Esophagus squamous epithelium (tissue), 5 donors: ENCODE measurements around the gene ZNF749. TPM values are rescaled to one million over a fixed set of nuclear protein-coding genes. Genes with fewer than 3 reads are reported as not detected.

ENCODE experiments used
- DNase-seq: peaks from one replicate; lab custom pipeline; 2025; lab: John Stamatoyannopoulos, UW
- H3K27ac ChIP-seq, 4 donors: fragments of 200-600 bp; sonication (generic); one replicate each; pipeline ENCODE4 v1.5.1; 2016 to 2019; ENCODE audit warnings: mild to moderate bottlenecking in 1 of 4
- H3K27me3 ChIP-seq, 4 donors: fragments of 200-600 bp; sonication (generic); 1 replicate in 3 of 4; 2 replicates in 1 of 4; pipeline versions ENCODE4 v1.5.1 to v1.6.0; 2017 to 2021; ENCODE audit warnings: antibody characterized with exemption in 1 of 4
- H3K36me3 ChIP-seq, 3 donors: fragments of 200-600 bp; sonication (generic); one replicate each; pipeline ENCODE4 v1.5.1; 2016 to 2019
- H3K4me1 ChIP-seq, 3 donors: fragments of 200-600 bp; sonication (generic); one replicate each; pipeline ENCODE4 v1.5.1; 2017 to 2019
- H3K4me3 ChIP-seq, 4 donors: fragments of 200-600 bp; sonication (generic); 1 replicate in 3 of 4; 2 replicates in 1 of 4; pipeline ENCODE4 v1.5.1; 2016 to 2019; ENCODE audit warnings: mild to moderate bottlenecking in 2 of 4, moderate library complexity in 1 of 4
- H3K9me3 ChIP-seq, 3 donors: fragments of 200-600 bp; sonication (generic); one replicate each; pipeline ENCODE4 v1.5.1; 2016 to 2019
- CTCF ChIP-seq, 6 experiments: fragments of 450-650 bp in 4 of 6; fragments of 200-600 bp in 2 of 6; sonication (generic) in 2 of 6; IDR thresholded peaks; one replicate each; pipeline ENCODE4 v1.5.1; 2016 to 2019; ENCODE audit warnings: antibody characterized with exemption in 6 of 6, mild to moderate bottlenecking in 4 of 6, moderate library complexity in 4 of 6
- POLR2A ChIP-seq, 4 donors: fragments of 450-650 bp; IDR thresholded peaks; one replicate each; pipeline ENCODE4 v1.6.1; 2017; ENCODE audit warnings: antibody characterized with exemption in 4 of 4, mild to moderate bottlenecking in 4 of 4, moderate library complexity in 3 of 4
- WGBS, 2 donors: methylation state at CpG; one replicate each; pipeline ENCODE4 v1.1.5; 2018; 5-methylcytosine and 5-hydroxymethylcytosine counted together
- intact Hi-C: fragments of 100-400 bp; cut with DNase I; formaldehyde crosslinking; loops from one replicate; pipeline ENCODE4 v1.15.0; 2022
- total RNA-seq, 4 donors: library from RNA; depleted of rRNA; stranded (reverse); fragments of >200 nt; gene quantifications; one replicate each; pipeline ENCODE4 v1.1.0, GENCODE V29; 2016
- donor health status: DM: yes; HTN: yes; CAD: no.

The ZNF749 gene
- total RNA-seq, result 10 to 100 TPM in 1 of 4 donors, 1 to 10 TPM in 3; 6.9 to 11.1 (median 8.4) TPM

GRCh38 chr19:57435062-57435978, at the start of gene ZNF749:
Gene ZNF749 (plus strand): TSS chr19:57435325. CDS start chr19:57435579, 254 bp downstream.
- H3K27me3 ChIP-seq, result no peaks in the 10 kb centered on the region
- TF ChIP-seq POLR2A (IDR thresholded peaks at IDR 0.05) (no peak), CTCF (IDR thresholded peaks at IDR 0.05) (no peak)
- WGBS, 2 donors, result 0 to 1% methylated on average over 12 to 21 of the region's 61 CpGs
- peaks cover 5 to 27% (median 16%) of the 10 kb centered on the region in 3 donors for H3K4me1 ChIP-seq
- H3K36me3 ChIP-seq, result peaks cover 3 to 26% (median 6%) of the 10 kb centered on the region in 3 donors
- peak within 1 kb of the TSS; percentile 61 to 88 (median 83) for H3K27ac ChIP-seq
- peak; percentile 97 for DNase-seq
- intact Hi-C loops, result no loop called here
- peaks cover 0 to 22% (median 0%) of the 10 kb centered on the region in 3 donors for H3K9me3 ChIP-seq
- peak within 1 kb of the TSS; percentile 69 to 89 (median 76) for H3K4me3 ChIP-seq

- intact Hi-C loops, result no loop called here
- Histone ChIP-seq H3K9me3 (peaks cover 0 to 5% (median 0%) of the 10 kb centered on the region in 3 donors), H3K4me3 (peak overlapping the region; percentile 63 to 84 (median 80)), H3K4me1 (peaks cover 10 to 24% (median 11%) of the 10 kb centered on the region in 3 donors), H3K27ac (peak overlapping the region; percentile 80 to 92 (median 90)), H3K27me3 (no peaks in the 10 kb centered on the region), H3K36me3 (peaks cover 0 to 15% (median 4%) of the 10 kb centered on the region in 3 donors)
- WGBS, 2 donors, result 56 to 58% methylated on average over 11 of the region's 11 CpGs
- no peak for DNase-seq
- TF ChIP-seq POLR2A (IDR thresholded peaks at IDR 0.05), result no peak
- TF ChIP-seq CTCF (IDR thresholded peaks at IDR 0.05), result no peak
Observed at GRCh38 chr19:57389194-57389729, 45.9 kb upstream of the ZNF749 start.

- Histone ChIP-seq H3K9me3 (peaks cover 0 to 10% (median 0%) of the 10 kb centered on the region in 3 donors), H3K4me1 (peaks cover 10 to 24% (median 11%) of the 10 kb centered on the region in 3 donors), H3K27me3 (no peaks in the 10 kb centered on the region), H3K4me3 (peak within 1 kb of the TSS; percentile 63 to 84 (median 80)), H3K36me3 (peaks cover 0 to 22% (median 4%) of the 10 kb centered on the region in 3 donors), H3K27ac (peak within 1 kb of the TSS; percentile 80 to 92 (median 90))
- intact Hi-C loops, result no loop called here
- TF ChIP-seq POLR2A (IDR thresholded peaks at IDR 0.05), result peak in 3 of 4 donors; percentile 34 to 60 (median 35)
- TF ChIP-seq CTCF (IDR thresholded peaks at IDR 0.05), result peak in 4 of 6 experiments; percentile 26 to 49 (median 41)
- DNase-seq, result peak; percentile 93
- 1% methylated on average over 5 to 22 of the region's 50 CpGs for WGBS, 2 donors
Observed at GRCh38 chr19:57389730-57390598, 45.2 kb upstream of the ZNF749 start, which contains the start of gene ZNF548. Gene ZNF548 (plus strand): TSS chr19:57389854. CDS start chr19:57390100, 246 bp downstream.

DNA sequence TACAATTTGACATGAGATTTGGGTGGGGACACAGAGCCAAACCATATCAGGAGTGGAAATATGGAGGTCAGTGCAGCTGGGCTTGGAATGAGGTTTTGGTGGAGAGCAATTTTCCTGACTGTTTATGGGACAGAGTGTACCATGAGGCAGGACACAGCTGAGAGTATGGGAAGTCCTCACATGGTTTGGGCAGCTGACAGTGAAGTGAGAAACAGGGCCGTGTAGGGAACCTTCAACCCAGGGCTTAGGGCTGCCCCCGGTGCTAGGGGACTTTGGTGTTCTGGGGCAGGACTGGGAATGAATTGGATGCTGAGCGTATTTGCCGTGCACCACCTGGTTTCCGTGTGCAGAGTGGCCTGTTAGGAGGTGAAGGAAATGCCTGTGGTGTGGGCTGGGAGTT, 39.4 kb upstream of the ZNF749 start:
- Histone ChIP-seq H3K9me3 (peaks cover 0 to 64% (median 24%) of the 10 kb centered on the region in 3 donors), H3K4me3 (no peak overlapping the region), H3K27ac (no peak overlapping the region), H3K27me3 (no peaks in the 10 kb centered on the region), H3K4me1 (peaks cover 5 to 11% (median 6%) of the 10 kb centered on the region in 3 donors), H3K36me3 (peaks cover 21 to 79% (median 34%) of the 10 kb centered on the region in 3 donors)
- WGBS, 2 donors, result 72 to 92% methylated on average over 3 to 5 of the region's 5 CpGs
- intact Hi-C loops, result no loop called here
- DNase-seq, result no peak
- TF ChIP-seq POLR2A (IDR thresholded peaks at IDR 0.05) (no peak), CTCF (IDR thresholded peaks at IDR 0.05) (no peak)
